Central memory CD8-positive, alpha-beta T cell (primary cell): ENCODE measurements around the gene SLIT1.

Experiments
- ATAC-seq: fragments of 150-1000 bp; cut with Tn5 transposase; replicated peaks from 2 replicates; pipeline ENCODE4 v1.10.0; 2022; ENCODE audit warnings: mild to moderate bottlenecking, moderate FRiP score, moderate number of reproducible peaks; ENCODE audit not compliant: poor library complexity, severe bottlenecking; ENCODE audit errors: extremely low read depth
- DNase-seq, 2 donors: peaks; one replicate each; pipeline ENCODE4 v3.0.0; 2021; ENCODE audit warnings: low spot score in 2 of 2
- H3K27ac Mint-ChIP-seq: one replicate; pipeline ENCODE4 v1.8.0; 2022; ENCODE audit warnings: low read depth, mild to moderate bottlenecking, moderate library complexity, mixed read lengths
- H3K27me3 Mint-ChIP-seq: one replicate; pipeline ENCODE4 v1.8.0; 2022; ENCODE audit warnings: mixed read lengths
- H3K36me3 Mint-ChIP-seq: one replicate; pipeline ENCODE4 v1.8.0; 2022; ENCODE audit warnings: mild to moderate bottlenecking, moderate library complexity, mixed read lengths; ENCODE audit not compliant: insufficient read depth
- H3K4me1 Mint-ChIP-seq: one replicate; pipeline ENCODE4 v1.8.0; 2022; ENCODE audit warnings: mixed read lengths
- H3K4me3 Mint-ChIP-seq: one replicate; pipeline ENCODE4 v1.8.0; 2022; ENCODE audit warnings: mild to moderate bottlenecking, moderate library complexity, mixed read lengths
- H3K9me3 Mint-ChIP-seq: one replicate; pipeline ENCODE4 v1.8.0; 2022; ENCODE audit warnings: mixed read lengths

Gene SLIT1

GRCh38 chr10:97215619-97216260 lies 30.0 kb upstream of the SLIT1 start:
- no peak overlapping the region for H3K27ac Mint-ChIP-seq
- ATAC-seq (no peak), DNase-seq (no peak)
- H3K9me3 Mint-ChIP-seq: no peaks in the 10 kb centered on the region
- H3K4me1 Mint-ChIP-seq: no peaks in the 10 kb centered on the region
- no peak overlapping the region for H3K4me3 Mint-ChIP-seq
- H3K27me3 Mint-ChIP-seq: no peaks in the 10 kb centered on the region
- H3K36me3 Mint-ChIP-seq: peaks cover 2% of the 10 kb centered on the region

GRCh38 chr10:97213431-97213830 lies 27.7 kb upstream of the SLIT1 start:
- H3K27ac Mint-ChIP-seq: no peak overlapping the region
- no peak for DNase-seq
- no peaks in the 10 kb centered on the region for H3K27me3 Mint-ChIP-seq
- peaks cover 2% of the 10 kb centered on the region for H3K36me3 Mint-ChIP-seq
- no peaks in the 10 kb centered on the region for H3K4me1 Mint-ChIP-seq
- H3K9me3 Mint-ChIP-seq: no peaks in the 10 kb centered on the region
- no peak overlapping the region for H3K4me3 Mint-ChIP-seq
- ATAC-seq: no peak

- H3K4me3 Mint-ChIP-seq: no peak overlapping the region
- no peaks in the 10 kb centered on the region for H3K4me1 Mint-ChIP-seq
- no peak overlapping the region for H3K27ac Mint-ChIP-seq
- no peaks in the 10 kb centered on the region for H3K9me3 Mint-ChIP-seq
- ATAC-seq: no peak
- peaks cover 2% of the 10 kb centered on the region for H3K36me3 Mint-ChIP-seq
- H3K27me3 Mint-ChIP-seq: no peaks in the 10 kb centered on the region
- no peak for DNase-seq
Measured at GRCh38 chr10:97211229-97211628, 25.5 kb upstream of the SLIT1 start.

GRCh38 chr10:97210543-97210960 lies 24.8 kb upstream of the SLIT1 start:
- ATAC-seq (no peak), DNase-seq (peak; percentile 52 to 69)
- peaks cover 2% of the 10 kb centered on the region for H3K36me3 Mint-ChIP-seq
- no peaks in the 10 kb centered on the region for H3K27me3 Mint-ChIP-seq
- H3K4me3 Mint-ChIP-seq: no peak overlapping the region
- H3K27ac Mint-ChIP-seq: no peak overlapping the region
- no peaks in the 10 kb centered on the region for H3K4me1 Mint-ChIP-seq
- no peaks in the 10 kb centered on the region for H3K9me3 Mint-ChIP-seq

GRCh38 chr10:97207756-97208346 lies 22.1 kb upstream of the SLIT1 start:
- Mint-ChIP-seq H3K27me3 (no peaks in the 10 kb centered on the region), H3K9me3 (no peaks in the 10 kb centered on the region), H3K4me3 (no peak overlapping the region), H3K36me3 (peaks cover 2% of the 10 kb centered on the region), H3K27ac (no peak overlapping the region), H3K4me1 (no peaks in the 10 kb centered on the region)
- DNase-seq (no peak), ATAC-seq (no peak)

- no peaks in the 10 kb centered on the region for H3K4me1 Mint-ChIP-seq
- H3K4me3 Mint-ChIP-seq: no peak overlapping the region
- ATAC-seq (no peak), DNase-seq (no peak)
- no peaks in the 10 kb centered on the region for H3K27me3 Mint-ChIP-seq
- H3K9me3 Mint-ChIP-seq: no peaks in the 10 kb centered on the region
- peaks cover 2% of the 10 kb centered on the region for H3K36me3 Mint-ChIP-seq
- no peak overlapping the region for H3K27ac Mint-ChIP-seq
Measured at GRCh38 chr10:97207131-97207530, 21.4 kb upstream of the SLIT1 start.

GRCh38 chr10:97204826-97205679 lies 19.3 kb upstream of the SLIT1 start:
- Mint-ChIP-seq H3K4me1 (peaks cover 5% of the 10 kb centered on the region), H3K27me3 (no peaks in the 10 kb centered on the region), H3K36me3 (no peaks in the 10 kb centered on the region), H3K9me3 (no peaks in the 10 kb centered on the region), H3K4me3 (no peak overlapping the region), H3K27ac (no peak overlapping the region)
- DNase-seq (no peak), ATAC-seq (no peak)

- Mint-ChIP-seq H3K9me3 (no peaks in the 10 kb centered on the region), H3K4me3 (no peak overlapping the region), H3K27ac (no peak overlapping the region), H3K27me3 (no peaks in the 10 kb centered on the region), H3K36me3 (no peaks in the 10 kb centered on the region), H3K4me1 (peaks cover 5% of the 10 kb centered on the region)
- no peak for ATAC-seq
- DNase-seq: no peak
Measured at GRCh38 chr10:97203220-97203619, 17.5 kb upstream of the SLIT1 start.

- H3K27ac Mint-ChIP-seq: no peak overlapping the region
- no peaks in the 10 kb centered on the region for H3K36me3 Mint-ChIP-seq
- H3K4me1 Mint-ChIP-seq: peaks cover 8% of the 10 kb centered on the region
- no peaks in the 10 kb centered on the region for H3K27me3 Mint-ChIP-seq
- H3K4me3 Mint-ChIP-seq: no peak overlapping the region
- no peaks in the 10 kb centered on the region for H3K9me3 Mint-ChIP-seq
- DNase-seq: no peak
- ATAC-seq: no peak
Measured at GRCh38 chr10:97200616-97201015, 14.9 kb upstream of the SLIT1 start.

- no peaks in the 10 kb centered on the region for H3K36me3 Mint-ChIP-seq
- H3K27ac Mint-ChIP-seq: no peak overlapping the region
Measured at GRCh38 chr10:97199152-97199551, 13.4 kb upstream of the SLIT1 start.

GRCh38 chr10:97197030-97197500 lies 11.3 kb upstream of the SLIT1 start:
- no peak overlapping the region for H3K27ac Mint-ChIP-seq
- no peaks in the 10 kb centered on the region for H3K9me3 Mint-ChIP-seq
- ATAC-seq (no peak), DNase-seq (no peak)
- peaks cover 16% of the 10 kb centered on the region for H3K27me3 Mint-ChIP-seq
- H3K4me3 Mint-ChIP-seq: peak overlapping the region; percentile 83
- peaks cover 11% of the 10 kb centered on the region for H3K4me1 Mint-ChIP-seq
- no peaks in the 10 kb centered on the region for H3K36me3 Mint-ChIP-seq

More at GRCh38 chr10:97199152-97199551, 13.4 kb upstream of the SLIT1 start:
- Mint-ChIP-seq H3K4me1 (peaks cover 11% of the 10 kb centered on the region), H3K9me3 (no peaks in the 10 kb centered on the region), H3K4me3 (no peak overlapping the region), H3K27me3 (no peaks in the 10 kb centered on the region)
- DNase-seq: no peak
- no peak for ATAC-seq

GRCh38 chr10:97196223-97197029 lies 10.7 kb upstream of the SLIT1 start:
- Mint-ChIP-seq H3K27ac (no peak overlapping the region), H3K4me3 (peak overlapping the region; percentile 83), H3K4me1 (peaks cover 11% of the 10 kb centered on the region), H3K27me3 (peaks cover 23% of the 10 kb centered on the region), H3K36me3 (no peaks in the 10 kb centered on the region), H3K9me3 (no peaks in the 10 kb centered on the region)
- DNase-seq (peak; percentile 35 to 43), ATAC-seq (peak; percentile 88)
